ENCODE measurements around the gene PKHD1.

Gene PKHD1

GRCh38 chr6:51817832-51818231 lies 269.6 kb downstream of the PKHD1 start:
- TF ChIP-seq MAX (IDR thresholded peaks at IDR 0.05): no peak
- no peak for TF ChIP-seq CREB1 (IDR thresholded peaks at IDR 0.05; ENCODE audit: low read depth)
- no peak for TF ChIP-seq TCF12 (IDR thresholded peaks at IDR 0.05; ENCODE audit: low read depth)
- TF ChIP-seq CEBPB (IDR thresholded peaks at IDR 0.05): no peak
- TF ChIP-seq USF1 (IDR thresholded peaks at IDR 0.05): no peak

GRCh38 chr6:51814418-51814817 lies 273.0 kb downstream of the PKHD1 start:
- TF ChIP-seq EGR1 (IDR thresholded peaks at IDR 0.05) (0 out of 2 replicates have a peak, but pooled peaks have one; percentile 15), REST (IDR thresholded peaks at IDR 0.05; ENCODE audit: low read depth) (no peak)

- TF ChIP-seq TCF12 (IDR thresholded peaks at IDR 0.05; ENCODE audit: low read depth): no peak
- no peak for TF ChIP-seq CREB1 (IDR thresholded peaks at IDR 0.05; ENCODE audit: low read depth)
- TF ChIP-seq RAD21 (IDR thresholded peaks at IDR 0.05; ENCODE audit: low read depth): no peak
- TF ChIP-seq USF1 (IDR thresholded peaks at IDR 0.05): no peak
- TF ChIP-seq CEBPB (IDR thresholded peaks at IDR 0.05): no peak
- no peak for TF ChIP-seq ZBTB7A (IDR thresholded peaks at IDR 0.05; ENCODE audit: low read depth)
- TF ChIP-seq TEAD4 (IDR thresholded peaks at IDR 0.05): no peak
- no peak for TF ChIP-seq MAX (IDR thresholded peaks at IDR 0.05)
- no peak for TF ChIP-seq TAF1 (IDR thresholded peaks at IDR 0.05; ENCODE audit: low read depth)
- no peak for TF ChIP-seq YY1 (IDR thresholded peaks at IDR 0.05; ENCODE audit: low read depth)
- no peak for TF ChIP-seq REST (IDR thresholded peaks at IDR 0.05; ENCODE audit: low read depth)
- TF ChIP-seq EP300 (IDR thresholded peaks at IDR 0.05; ENCODE audit: borderline replicate concordance): no peak
- no peak for TF ChIP-seq FOXM1 (IDR thresholded peaks at IDR 0.05; ENCODE audit: borderline replicate concordance, low read depth)
- TF ChIP-seq EGR1 (IDR thresholded peaks at IDR 0.05): no peak
- no peak for TF ChIP-seq NFIC (IDR thresholded peaks at IDR 0.05)
Measured at GRCh38 chr6:51813904-51814303, 273.5 kb downstream of the PKHD1 start.

- TF ChIP-seq ZBTB7A (IDR thresholded peaks at IDR 0.05; ENCODE audit: low read depth) (no peak), EGR1 (IDR thresholded peaks at IDR 0.05) (no peak)
Measured at GRCh38 chr6:51812231-51812630, 275.2 kb downstream of the PKHD1 start.

GRCh38 chr6:51805517-51805916 lies 281.9 kb downstream of the PKHD1 start:
- TF ChIP-seq USF1 (IDR thresholded peaks at IDR 0.05) (no peak), TAF1 (IDR thresholded peaks at IDR 0.05; ENCODE audit: low read depth) (no peak), NFIC (IDR thresholded peaks at IDR 0.05) (no peak), CREB1 (IDR thresholded peaks at IDR 0.05; ENCODE audit: low read depth) (no peak), REST (IDR thresholded peaks at IDR 0.05; ENCODE audit: low read depth) (no peak), FOXM1 (IDR thresholded peaks at IDR 0.05; ENCODE audit: borderline replicate concordance, low read depth) (no peak), ZBTB7A (IDR thresholded peaks at IDR 0.05; ENCODE audit: low read depth) (no peak), MAX (IDR thresholded peaks at IDR 0.05) (no peak), TCF12 (IDR thresholded peaks at IDR 0.05; ENCODE audit: low read depth) (no peak), CEBPB (IDR thresholded peaks at IDR 0.05) (no peak), EGR1 (IDR thresholded peaks at IDR 0.05) (no peak), EP300 (IDR thresholded peaks at IDR 0.05; ENCODE audit: borderline replicate concordance) (no peak), TEAD4 (IDR thresholded peaks at IDR 0.05) (no peak), YY1 (IDR thresholded peaks at IDR 0.05; ENCODE audit: low read depth) (no peak), RAD21 (IDR thresholded peaks at IDR 0.05; ENCODE audit: low read depth) (no peak)

Data from Ishikawa (cell line).